ENCODE data around the gene PLXNC1.

The PLXNC1 gene

GRCh38 chr12:94229902-94230301, 81.5 kb downstream of the PLXNC1 start:
- H3K4me3 ChIP-seq (ENCODE audit: low read depth, low read length), result no peak overlapping the region

- H3K4me3 ChIP-seq (ENCODE audit: low read depth, low read length), result no peak overlapping the region
These were observed 82.1 kb downstream of the PLXNC1 start for GRCh38 chr12:94230357-94230905.

- H3K4me3 ChIP-seq (ENCODE audit: low read depth, low read length), result no peak overlapping the region
These were observed 83.3 kb downstream of the PLXNC1 start for GRCh38 chr12:94231709-94232108.

GRCh38 chr12:94235848-94236247, 87.5 kb downstream of the PLXNC1 start:
- no peak overlapping the region for H3K4me3 ChIP-seq (ENCODE audit: low read depth, low read length)

GRCh38 chr12:94239332-94239993, 91.1 kb downstream of the PLXNC1 start:
- H3K4me3 ChIP-seq (ENCODE audit: low read depth, low read length), result no peak overlapping the region

- H3K4me3 ChIP-seq (ENCODE audit: low read depth, low read length), result no peak overlapping the region
These were observed 91.8 kb downstream of the PLXNC1 start for GRCh38 chr12:94240171-94240570.

- no peak overlapping the region for H3K4me3 ChIP-seq (ENCODE audit: low read depth, low read length)
These were observed 94.5 kb downstream of the PLXNC1 start for GRCh38 chr12:94242901-94243300.

GRCh38 chr12:94244165-94245133, 96.1 kb downstream of the PLXNC1 start:
- H3K4me3 ChIP-seq (ENCODE audit: low read depth, low read length), result no peak overlapping the region

GRCh38 chr12:94245631-94246383, 97.4 kb downstream of the PLXNC1 start:
- H3K4me3 ChIP-seq (ENCODE audit: low read depth, low read length), result no peak overlapping the region

- H3K4me3 ChIP-seq (ENCODE audit: low read depth, low read length), result no peak overlapping the region
These were observed 98.9 kb downstream of the PLXNC1 start for GRCh38 chr12:94247246-94247645.

GRCh38 chr12:94248582-94248981, 100.2 kb downstream of the PLXNC1 start:
- H3K4me3 ChIP-seq (ENCODE audit: low read depth, low read length), result no peak overlapping the region

- no peak overlapping the region for H3K4me3 ChIP-seq (ENCODE audit: low read depth, low read length)
These were observed 101.8 kb downstream of the PLXNC1 start for GRCh38 chr12:94250130-94250529.

- no peak overlapping the region for H3K4me3 ChIP-seq (ENCODE audit: low read depth, low read length)
These were observed 105.9 kb downstream of the PLXNC1 start for GRCh38 chr12:94254270-94254669.

GRCh38 chr12:94255006-94255405, 106.6 kb downstream of the PLXNC1 start:
- no peak overlapping the region for H3K4me3 ChIP-seq (ENCODE audit: low read depth, low read length)

GRCh38 chr12:94255428-94255827, 107.1 kb downstream of the PLXNC1 start:
- no peak overlapping the region for H3K4me3 ChIP-seq (ENCODE audit: low read depth, low read length)

GRCh38 chr12:94258593-94258992, 110.2 kb downstream of the PLXNC1 start:
- H3K4me3 ChIP-seq (ENCODE audit: low read depth, low read length), result no peak overlapping the region

GRCh38 chr12:94260017-94260416, 111.6 kb downstream of the PLXNC1 start:
- H3K4me3 ChIP-seq (ENCODE audit: low read depth, low read length), result no peak overlapping the region

GRCh38 chr12:94260717-94261116, 112.3 kb downstream of the PLXNC1 start:
- no peak overlapping the region for H3K4me3 ChIP-seq (ENCODE audit: low read depth, low read length)

- no peak overlapping the region for H3K4me3 ChIP-seq (ENCODE audit: low read depth, low read length)
These were observed 112.7 kb downstream of the PLXNC1 start for GRCh38 chr12:94261119-94261518.

- H3K4me3 ChIP-seq (ENCODE audit: low read depth, low read length), result no peak overlapping the region
These were observed 113.4 kb downstream of the PLXNC1 start for GRCh38 chr12:94261786-94262185.

Data from iPS-11a (cell line).